T follicular helper cell (primary cell): Measurements from ENCODE around the gene TOB2.
"Not testable (repeated sequence)": the region's sequence is repeated elsewhere in the genome, so short reads cannot be mapped to it uniquely, and the experiment has no call there.

Experiments
- DNase-seq: peaks from one replicate; pipeline ENCODE4 v3.0.0-alpha.2; 2020; ENCODE audit warnings: low read depth

TOB2 gene

DNA sequence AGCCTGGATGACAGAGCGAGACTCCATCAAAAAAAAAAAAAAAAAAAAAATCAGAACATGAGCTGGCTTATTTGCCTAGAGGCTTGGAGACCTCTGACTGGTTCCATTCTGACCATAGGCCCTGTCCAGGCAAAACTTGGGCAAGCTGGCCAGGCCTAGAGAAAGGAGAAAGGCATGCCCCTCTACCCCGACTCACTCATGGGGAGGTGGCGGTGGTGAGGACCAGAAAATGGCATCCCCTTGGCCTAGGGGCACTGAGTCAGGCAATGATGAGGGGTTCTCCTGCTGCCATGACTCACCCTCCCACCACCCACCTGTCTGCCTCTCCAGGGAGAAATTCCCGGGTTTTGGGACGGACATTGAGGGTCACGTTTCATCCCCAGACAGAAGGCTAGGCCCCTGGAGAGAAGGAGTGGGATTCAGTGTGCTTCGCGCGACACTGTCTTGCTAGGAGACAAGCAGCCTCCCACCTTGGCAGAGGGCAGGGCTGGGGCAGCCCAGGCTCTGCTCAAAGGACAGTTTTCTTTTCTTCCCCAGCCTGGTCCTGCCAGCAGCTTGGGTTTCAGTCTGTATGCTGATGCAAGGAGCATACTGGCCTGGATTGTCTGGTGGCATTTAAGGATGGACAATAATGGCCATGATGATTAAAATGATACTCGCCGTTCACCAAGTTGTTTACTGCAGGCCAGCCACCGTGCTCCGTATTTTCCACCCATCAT is 17.2 kb downstream of the TOB2 start:
- DNase-seq = no peak

DNA sequence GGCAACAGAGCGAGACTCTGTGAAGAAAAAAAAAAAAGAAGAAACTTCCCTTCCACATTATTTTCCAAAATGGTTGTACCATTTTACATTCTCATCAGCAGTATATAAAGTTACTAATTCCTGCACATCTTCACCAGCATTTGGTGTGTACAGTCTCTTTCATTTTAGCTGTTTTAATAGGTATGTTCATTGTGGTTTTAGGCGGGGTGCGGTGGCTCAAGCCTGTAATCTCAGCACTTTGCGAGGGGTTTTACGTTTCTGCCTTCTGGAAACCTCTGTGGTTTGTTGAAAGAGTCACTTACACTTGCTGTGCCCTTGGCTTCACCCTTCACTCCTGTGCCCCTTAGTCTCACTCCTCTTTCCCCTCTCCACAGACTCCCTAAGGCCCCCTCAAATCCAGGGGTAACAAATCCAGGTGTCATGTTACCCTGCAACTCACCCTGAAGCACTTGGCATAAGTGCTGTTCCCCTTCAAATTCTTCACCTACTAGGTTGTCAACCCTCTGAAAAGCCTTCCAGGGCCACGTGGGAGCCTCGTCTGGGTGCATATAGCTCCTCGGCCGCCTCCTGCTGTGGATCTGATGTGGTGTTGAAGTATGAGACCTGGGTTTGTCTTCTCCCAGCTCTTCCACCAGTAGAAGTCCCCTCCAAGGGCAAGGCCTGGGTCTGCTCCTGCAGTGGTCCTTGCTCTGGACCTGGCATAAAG is 20.8 kb downstream of the TOB2 start:
- DNase-seq = no peak

DNA sequence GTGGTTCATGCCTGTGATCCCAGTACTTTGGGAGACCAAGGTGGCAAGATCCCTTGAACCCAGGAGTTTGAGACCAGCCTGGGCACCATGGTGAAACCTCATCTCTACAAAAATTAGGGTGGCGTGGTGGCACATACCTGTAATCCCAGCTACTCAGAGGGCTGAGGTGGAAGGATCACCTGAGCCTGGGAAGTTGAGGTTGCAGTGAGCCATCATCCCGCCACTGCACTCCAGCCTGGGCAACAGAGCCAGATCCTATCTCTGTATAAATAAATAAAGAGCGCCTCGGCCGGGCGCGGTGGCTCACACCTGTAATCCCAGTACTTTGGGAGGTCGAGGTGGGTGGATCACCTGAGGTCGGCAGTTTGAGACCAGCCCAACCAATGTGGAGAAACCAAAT is 27.9 kb downstream of the TOB2 start:
- DNase-seq = no peak

DNA sequence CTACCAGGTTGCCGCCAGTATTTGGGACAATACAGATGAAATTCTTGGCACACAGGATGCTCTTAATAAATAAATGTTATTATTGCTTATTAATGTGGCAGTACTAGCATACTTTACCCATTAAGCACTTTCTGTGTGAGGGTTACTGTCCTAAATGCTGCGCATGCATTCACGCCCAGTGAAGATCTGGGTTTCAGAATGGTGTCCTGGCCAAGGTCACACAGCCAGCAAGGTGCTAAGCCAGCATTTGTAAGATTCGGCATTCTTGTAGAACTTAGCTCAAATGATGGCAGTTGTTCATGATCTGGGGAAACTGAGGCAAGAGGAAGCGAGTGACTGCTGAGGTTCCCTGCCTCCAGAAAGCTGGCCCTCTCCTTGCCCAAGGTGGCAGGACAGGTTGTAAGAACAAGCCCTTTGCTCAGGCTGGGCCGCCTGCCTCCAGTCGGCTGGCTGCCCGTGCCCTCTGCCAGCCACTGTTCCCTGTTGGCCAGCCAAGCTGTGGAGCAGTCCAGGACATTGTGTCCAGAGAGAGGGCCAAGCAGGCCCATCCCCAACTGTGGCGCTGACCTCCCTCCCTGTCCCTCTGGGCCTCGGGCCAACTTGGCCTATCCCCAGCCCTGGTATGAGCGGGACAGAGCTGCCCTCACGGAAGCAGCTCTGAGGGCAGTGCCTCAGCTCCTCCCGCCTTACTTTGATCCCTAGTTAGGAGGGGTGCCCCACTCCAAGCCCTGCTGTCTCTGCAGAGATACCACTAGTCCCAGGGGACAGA is 28.8 kb downstream of the TOB2 start:
- DNase-seq = no peak

DNA sequence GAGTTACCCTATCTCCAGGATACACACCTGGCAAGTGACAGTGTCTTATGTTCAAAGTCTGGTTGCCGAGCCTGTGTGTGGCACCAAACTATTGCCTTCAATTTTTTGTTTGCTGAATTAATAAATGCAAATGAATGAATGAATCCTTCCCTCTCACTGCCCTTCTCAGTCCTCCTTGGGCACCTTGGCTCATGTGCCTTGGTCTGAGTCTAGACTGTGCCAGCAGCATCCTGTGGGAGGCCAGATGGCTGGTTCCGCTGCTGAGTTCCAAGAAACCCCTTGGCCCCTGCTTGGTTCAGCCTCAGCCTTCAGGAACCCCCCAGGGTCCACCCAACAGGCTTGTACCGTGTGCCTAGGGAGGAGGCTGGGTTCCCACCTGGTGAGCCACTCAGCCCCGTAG is 31.0 kb downstream of the TOB2 start:
- no peak for DNase-seq

DNA sequence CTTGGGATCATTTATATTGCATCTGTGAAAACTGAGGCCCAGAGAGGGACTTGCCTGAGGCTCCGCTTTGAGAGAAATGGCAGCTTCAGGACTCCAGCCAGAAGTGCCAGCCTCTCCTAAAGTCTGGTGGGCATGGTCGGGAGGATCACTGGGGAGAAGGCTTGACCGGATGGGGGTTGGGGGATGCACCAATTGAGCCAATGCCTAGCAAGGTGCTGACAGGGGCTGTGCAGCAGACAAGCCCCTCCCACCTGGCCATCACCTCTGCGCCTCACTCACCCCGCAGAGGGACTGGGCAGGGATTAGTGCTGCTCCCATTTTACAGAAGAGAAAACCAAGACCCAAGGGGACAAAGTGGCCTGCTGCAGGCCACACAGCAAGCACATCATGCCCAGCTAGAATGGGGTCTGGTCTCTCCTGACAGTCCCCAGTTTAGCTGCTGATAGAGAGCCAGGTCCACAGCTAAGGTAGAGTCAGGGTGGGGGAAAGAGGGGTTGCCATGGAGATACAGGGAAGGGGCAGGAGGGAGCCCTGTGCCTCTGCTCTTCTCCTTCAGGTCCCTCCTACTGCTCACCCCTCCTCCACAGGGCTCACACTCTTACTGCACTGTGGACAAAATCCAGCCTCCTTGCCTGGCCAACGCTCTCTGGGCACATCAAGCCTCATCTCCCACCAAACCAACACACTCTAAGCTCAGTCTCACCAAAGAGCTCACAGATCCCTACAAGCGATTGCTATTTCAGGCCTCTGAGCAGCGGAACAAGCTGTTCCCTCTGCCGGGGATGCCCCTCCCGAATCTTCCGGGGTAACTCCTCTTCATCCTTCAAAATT is 35.4 kb downstream of the TOB2 start:
- no peak for DNase-seq

DNA sequence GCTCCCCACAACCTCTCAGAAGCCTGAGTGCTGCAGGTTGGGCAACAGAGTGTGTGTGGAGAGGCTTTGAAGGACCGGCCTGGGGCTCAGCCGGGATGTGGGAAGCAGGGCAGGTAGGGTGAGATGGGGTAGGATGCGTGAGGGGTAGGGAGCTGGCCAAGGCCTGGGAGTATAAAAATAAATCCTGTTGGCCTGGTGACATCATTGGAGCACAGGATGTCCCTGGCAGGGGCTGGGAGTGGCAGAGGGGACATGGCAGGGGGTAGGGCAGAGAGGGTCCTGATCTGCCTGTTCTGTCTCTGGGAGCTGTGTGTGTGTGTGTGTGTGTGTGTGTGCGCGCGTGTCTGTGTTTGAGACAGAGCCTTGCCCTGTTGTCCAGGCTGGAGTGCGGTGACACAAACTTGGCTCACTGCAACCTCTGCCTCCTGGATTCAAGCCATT is 36.3 kb downstream of the TOB2 start:
- no peak for DNase-seq

DNA sequence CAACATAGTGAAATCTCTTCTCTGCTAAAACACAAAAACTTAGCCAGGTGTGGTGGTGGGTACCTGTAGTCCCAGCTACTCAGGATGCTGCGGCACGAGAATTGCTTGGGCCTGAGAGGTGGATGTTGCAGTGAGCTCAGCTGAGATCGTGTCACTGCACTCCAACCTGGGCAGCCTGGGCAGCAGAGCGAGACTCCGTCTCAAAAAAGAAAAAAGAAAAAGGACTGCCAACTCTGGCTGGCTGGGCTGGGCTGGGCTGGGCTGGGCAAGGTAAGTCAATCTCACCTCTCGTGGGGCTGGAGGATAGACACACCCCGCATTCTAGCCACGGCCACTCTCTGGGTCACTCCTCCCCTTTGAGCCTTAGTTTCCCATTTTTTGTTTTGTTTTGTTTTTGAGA is 37.9 kb downstream of the TOB2 start:
- no peak for DNase-seq

DNA sequence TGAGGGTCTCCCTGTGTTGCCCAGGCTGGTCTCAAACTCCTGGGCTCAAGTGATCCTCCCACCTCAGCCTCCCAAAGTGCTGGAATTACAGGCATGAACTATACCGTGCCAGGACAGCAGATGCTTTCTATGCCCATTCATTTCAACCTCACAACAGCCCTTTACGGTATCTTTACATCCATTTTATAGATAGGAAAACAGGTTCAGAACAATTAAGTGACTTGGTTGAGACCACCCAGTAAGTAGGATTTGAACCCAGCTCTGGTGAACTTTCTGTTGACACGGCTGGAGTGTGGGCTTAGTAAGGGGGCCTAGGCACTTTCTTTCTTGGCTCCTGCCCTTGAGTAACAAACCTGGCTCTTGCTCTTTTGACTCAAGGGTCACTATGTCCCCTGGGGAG is 39.2 kb downstream of the TOB2 start:
- no peak for DNase-seq

DNA sequence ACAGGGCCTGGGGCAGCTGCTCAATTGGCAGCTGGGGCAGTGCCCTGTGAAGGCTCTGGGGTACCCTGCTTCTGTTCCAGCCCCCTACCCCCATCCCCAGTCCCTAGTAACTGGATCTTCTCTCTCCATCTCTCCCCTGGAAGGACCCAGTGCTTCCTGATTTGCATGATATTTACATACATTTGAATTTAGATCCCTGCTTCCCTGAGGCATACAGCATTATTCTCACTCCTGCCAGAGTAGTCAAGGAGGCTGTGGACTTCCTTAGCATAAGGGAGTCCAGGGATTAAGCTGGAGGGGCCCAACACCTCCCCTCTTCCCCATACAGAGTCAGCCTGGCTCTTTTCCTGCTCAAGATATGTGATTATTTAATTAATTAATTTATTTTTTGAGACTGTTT is 40.2 kb downstream of the TOB2 start:
- no peak for DNase-seq

DNA sequence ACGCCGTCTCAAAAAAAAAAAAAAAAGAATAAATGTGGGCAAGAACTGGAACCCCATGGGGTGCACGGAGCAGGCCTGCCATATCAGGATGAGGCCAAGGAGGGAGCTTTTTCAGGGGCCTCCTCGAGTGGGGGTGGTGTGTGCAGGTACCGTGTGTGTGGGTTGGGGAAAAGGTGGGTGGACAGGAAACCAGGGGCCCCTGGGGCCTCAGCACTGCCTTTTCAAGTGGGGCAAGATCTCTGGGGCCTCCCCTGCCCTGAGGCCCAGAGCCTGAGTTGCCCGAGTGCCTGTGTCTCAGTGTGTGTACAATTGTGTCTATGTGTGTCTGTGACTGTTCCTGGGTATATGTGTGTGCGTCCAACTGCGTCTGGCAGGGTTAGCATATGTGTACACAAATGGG is 41.0 kb downstream of the TOB2 start:
- DNase-seq = no peak

DNA sequence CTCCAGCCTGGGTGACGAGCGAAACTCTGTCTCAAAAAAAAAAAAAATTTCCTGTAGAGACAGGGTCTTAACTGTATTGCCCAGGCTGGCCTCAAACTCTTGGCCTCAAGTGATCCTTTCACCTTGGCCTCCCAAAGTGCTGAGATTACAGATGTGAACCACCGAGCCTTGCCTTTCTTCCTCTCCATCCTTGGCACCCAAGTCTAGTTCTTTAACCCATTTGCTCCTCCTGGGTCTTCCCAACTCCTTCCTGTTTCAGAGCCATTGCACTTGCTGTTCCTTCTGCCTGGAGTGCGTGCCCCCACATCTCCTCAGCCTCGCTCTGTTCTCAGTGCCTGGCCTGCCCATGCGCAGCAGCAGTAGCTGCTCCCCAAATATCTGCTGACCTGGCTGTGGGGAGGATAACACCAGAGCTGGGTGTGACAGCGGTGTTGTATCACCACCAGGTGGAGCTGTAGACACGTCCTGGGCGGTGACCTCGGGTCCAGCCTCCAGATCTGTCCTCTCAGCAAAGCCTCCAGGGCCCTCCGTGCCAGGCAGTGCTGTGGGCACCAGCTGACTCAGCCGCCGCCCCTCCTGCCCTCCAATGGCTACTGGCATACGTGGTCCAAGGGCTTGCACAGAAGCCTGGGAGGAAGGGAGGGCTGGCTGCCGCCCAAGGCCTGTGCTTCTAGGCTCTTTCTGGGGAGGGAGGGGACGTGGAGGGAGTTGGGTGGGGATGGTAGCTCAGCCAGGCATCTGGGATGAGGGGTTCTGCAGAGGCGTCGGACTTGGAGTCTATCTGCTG is 42.9 kb downstream of the TOB2 start:
- peak; percentile 73 for DNase-seq

DNA sequence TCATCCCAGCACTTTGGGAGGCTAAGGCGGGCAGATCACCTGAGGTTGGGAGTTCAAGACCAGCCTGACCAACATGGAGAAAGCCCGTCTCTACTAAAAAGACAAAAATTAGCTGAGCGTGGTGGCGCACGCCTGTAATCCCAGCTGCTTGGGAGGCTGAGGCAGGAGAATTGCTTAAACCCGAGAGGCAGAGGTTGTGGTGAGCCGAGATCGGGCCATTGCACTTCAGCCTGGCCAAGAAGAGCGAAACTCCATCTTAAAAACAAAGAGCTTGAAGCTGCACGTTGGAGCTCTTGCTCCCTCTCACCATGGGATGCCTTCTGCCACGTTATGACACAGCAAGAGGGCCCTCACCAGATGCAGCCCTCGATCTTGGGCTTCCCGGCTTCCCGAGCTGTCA is 43.8 kb downstream of the TOB2 start:
- not testable (repeated sequence) for DNase-seq

DNA sequence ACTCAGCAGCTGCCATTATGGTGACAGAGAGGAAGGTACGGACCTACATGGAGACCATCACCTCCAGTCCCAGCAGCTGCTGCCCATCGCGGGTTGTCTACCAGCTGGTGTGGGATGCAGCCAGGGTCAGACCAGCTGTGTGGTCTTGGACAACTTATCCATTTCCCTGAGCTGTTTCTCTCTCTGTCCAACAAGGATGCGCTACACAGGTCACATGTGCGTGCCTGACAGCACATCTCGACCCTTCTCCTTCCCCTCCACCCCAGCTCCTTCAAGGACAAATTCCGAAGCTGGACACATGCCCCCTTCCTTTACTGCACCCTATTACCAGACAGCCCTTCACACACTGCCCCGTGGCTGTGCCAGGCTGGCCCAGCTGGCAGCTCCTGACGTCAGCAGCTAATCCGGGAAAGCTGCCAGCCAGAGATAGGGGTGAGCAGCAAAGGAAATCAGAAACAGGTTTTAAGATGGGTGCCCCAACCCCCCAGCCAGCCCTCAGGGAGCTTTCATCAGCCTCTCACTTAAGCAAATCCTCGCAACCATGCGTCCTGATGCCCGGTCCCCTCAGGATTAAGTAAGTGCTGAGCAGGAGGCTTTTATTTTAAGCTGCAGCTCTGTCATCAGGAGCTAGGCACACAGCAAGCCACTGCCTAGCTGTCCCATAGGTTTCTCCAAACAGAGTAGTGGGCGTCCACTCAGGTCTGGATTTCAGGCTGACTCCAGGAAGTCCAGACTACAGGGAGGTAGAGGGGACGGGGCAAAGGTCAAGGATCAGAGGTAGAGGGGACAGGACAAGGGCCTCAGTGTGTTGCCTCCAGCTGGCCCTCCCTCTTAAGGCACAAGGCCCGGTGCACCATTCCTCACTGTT is 44.6 kb downstream of the TOB2 start:
- no peak for DNase-seq

DNA sequence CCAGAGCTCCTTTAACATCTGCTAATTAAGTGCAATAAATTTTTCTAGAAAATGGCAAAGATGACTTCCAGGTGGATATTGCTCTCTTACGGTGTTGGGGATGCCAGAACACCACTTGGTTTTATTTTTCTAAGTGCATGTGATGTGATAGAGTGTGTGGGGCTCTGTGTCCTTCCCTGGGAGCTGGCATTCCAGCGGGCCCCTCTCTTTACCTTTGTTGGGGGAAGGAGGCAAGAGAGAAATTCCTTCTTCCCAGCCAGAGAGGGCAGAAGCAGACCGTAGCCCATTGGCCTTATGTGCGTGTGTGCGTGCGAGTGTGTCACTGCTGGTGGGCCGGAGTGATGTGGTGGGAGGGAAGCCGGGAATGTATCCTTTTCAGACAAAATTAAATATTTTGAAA is 47.7 kb downstream of the TOB2 start:
- no peak for DNase-seq

DNA sequence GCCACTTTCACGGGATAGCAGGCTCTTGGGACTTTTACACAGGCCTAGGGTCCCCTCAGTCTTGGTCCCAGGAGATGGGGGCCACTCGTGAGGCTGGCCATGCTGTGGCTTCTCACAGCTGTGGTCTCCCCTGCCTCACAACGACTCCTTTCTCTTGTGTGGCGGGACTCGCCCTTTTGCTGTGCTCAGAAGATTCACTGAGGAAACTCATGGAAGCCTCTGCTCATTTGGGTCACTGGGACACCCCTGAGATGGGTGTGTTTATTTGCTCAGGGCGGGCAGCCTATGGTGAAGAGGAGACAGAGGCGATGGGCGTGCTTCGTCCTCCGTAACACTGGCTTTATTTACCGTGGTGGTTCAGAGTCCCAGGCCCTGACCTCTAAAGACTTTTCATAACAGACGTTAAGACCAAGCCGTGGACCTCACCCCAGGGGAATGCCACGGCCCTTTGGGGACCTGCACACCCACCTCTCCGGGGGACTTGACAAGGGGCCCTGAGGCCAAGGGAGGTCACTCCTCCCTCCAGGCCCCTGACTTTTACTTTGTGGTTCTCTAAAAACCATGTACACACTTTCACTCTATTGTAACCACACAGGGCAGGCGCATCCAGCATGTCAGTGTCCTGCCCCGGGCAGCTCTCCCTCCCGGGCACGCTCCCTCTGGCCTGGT is 49.3 kb downstream of the TOB2 start:
- DNase-seq = no peak

DNA sequence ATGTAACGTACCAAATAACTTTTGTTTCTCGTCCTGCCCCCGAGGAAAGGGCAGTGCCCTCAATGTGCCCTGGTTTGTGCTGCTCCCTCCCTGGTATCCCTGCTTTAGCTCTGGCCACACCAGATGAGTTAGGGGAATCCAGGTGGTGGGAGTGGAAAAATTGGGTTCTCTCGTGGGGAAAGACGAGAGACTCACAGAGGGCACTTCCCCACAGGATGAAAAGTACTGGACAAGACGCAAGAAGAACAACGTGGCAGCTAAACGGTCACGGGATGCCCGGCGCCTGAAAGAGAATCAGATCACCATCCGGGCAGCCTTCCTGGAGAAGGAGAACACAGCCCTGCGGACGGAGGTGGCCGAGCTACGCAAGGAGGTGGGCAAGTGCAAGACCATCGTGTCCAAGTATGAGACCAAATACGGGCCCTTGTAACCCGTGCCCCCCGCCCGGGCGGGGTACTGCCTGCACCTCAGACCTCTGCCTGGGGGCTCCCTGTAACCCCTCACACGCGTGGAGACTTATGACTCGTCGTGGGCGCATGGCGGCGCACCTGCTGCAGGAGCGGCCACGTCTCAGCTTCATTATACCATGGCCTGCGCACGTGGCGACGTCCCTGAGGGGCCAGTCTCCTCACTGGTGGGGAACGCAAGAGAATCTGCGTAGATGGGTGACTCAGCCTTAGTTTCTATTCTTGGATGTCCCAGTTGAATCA is 50.9 kb downstream of the TOB2 start:
- DNase-seq = no peak

DNA sequence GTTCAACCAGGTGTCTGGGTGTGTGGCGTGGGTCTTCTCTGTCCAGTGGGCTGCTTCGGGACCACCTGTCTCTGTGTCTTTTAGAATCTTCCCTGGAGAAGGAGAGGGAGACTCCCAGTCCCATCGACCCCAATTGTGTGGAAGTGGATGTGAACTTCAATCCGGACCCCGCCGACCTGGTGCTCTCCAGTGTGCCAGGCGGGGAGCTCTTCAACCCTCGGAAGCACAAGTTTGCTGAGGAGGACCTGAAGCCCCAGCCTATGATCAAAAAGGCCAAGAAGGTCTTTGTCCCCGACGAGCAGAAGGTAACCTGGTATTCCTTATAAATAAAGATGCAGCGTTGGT is 52.6 kb downstream of the TOB2 start:
- no peak for DNase-seq

DNA sequence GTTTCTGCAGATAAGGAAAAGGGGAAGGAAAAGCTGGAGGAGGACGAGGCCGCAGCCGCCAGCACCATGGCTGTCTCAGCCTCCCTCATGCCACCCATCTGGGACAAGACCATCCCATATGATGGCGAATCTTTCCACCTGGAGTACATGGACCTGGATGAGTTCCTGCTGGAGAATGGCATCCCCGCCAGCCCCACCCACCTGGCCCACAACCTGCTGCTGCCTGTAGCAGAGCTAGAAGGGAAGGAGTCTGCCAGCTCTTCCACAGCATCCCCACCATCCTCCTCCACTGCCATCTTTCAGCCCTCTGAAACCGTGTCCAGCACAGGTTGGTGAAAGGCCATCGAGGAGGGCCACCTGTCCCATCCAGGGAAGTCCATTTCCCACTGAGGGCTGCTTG is 59.3 kb downstream of the TOB2 start:
- DNase-seq = no peak
